ENCODE data around the gene ZFAND3. TPM values are rescaled to one million over a fixed set of nuclear protein-coding genes. Genes with fewer than 3 reads are reported as not detected.

Gene ZFAND3
- total and polyA plus RNA-seq, 2 donors (not counting 1 experiment from before 2014, with no cell fraction given): 13.5 to 58.3 TPM

DNA sequence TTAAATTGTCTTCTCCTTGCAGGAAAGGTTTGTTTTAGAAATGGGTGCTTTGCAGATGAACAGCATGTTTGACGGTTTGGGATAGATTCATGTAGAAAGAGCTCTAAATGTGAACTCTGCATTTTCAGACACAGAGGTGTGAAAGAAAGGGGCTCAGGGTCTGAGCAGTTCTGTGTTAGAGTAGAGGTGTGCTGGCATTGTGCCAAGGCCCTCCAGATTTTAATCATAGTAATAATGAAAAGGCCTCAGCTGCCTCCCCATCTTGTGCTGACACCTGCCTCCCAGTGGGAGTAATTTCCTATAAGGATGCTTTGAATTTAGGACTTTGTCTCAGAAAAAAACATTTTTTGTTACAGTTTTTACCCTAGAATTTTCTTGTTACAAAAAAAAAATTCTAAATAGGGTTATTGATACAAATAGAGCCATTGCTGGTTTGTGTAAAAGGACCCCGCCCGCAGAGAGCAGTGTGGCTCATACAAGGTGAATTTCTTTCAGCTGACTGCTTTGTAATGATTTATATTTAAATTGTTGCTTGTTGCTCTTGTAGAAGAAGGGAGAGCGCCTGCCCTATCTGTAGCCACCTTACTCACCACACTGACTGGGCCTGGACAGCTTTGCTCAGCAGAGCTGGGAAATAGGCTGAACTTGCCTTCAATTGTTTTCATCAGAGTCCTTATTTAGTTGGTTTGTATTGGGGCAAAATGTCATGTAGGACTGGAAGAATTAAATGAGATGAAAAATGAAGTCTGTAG is 294.5 kb downstream of the ZFAND3 start:
- Histone ChIP-seq H3K79me2 (ENCODE audit: control insufficient read depth, insufficient read depth, low read length) (peaks cover 7% of the 10 kb centered on the region), H3K27me3 (replicated peaks in 1 of 4; ENCODE audit: control extremely low read depth in 1 of 4, control insufficient read depth in 3 of 4, insufficient read depth in 4 of 4, low read length in 3 of 4) (no peaks in the 10 kb centered on the region), H4K20me1 (ENCODE audit: control insufficient read depth, insufficient read depth, low read length, poor library complexity, severe bottlenecking) (peaks cover 9% of the 10 kb centered on the region), H3K4me1 (ENCODE audit: control insufficient read depth in 2 of 2, insufficient read depth in 2 of 2, low read length in 2 of 2) (no peaks in the 10 kb centered on the region), H3K9ac (ENCODE audit: low read length) (no peak overlapping the region), H3K27ac (ENCODE audit: low read length in 2 of 2) (no peak overlapping the region), H3K9me3 (ENCODE audit: control extremely low read depth in 1 of 3, control insufficient read depth in 2 of 3, insufficient read depth in 1 of 3, low read length in 2 of 3) (no peaks in the 10 kb centered on the region), H3K4me2 (replicated peaks; ENCODE audit: low read depth, low read length, poor library complexity, severe bottlenecking) (no peak overlapping the region), H2AFZ (ENCODE audit: insufficient read depth, low read depth, low read length, poor library complexity, severe bottlenecking) (no peak overlapping the region), H3K36me3 (replicated peaks in 1 of 2; ENCODE audit: control extremely low read depth in 1 of 2, control insufficient read depth in 1 of 2, extremely low read depth in 1 of 2, insufficient read depth in 2 of 2, low read length in 1 of 2) (peaks cover 12% of the 10 kb centered on the region in 2 experiments), H3K4me3 (ENCODE audit: control extremely low read depth in 1 of 5, extremely low read depth in 1 of 5, insufficient read depth in 1 of 5, low read depth in 2 of 5, low read length in 4 of 5) (no peak overlapping the region)
- H3K27ac Mint-ChIP-seq: no peak overlapping the region
- 93% methylated on average over 3 of the region's 4 CpGs for WGBS (ENCODE audit: insufficient coverage)
- POLR2A ChIA-PET: no interaction called here
- H3K4me1 Mint-ChIP-seq: no peaks in the 10 kb centered on the region
- intact Hi-C loops (cut with micrococcal nuclease): no loop called here
- H3K4me3 Mint-ChIP-seq: no peak overlapping the region
- TF ChIP-seq, protein P1, sequence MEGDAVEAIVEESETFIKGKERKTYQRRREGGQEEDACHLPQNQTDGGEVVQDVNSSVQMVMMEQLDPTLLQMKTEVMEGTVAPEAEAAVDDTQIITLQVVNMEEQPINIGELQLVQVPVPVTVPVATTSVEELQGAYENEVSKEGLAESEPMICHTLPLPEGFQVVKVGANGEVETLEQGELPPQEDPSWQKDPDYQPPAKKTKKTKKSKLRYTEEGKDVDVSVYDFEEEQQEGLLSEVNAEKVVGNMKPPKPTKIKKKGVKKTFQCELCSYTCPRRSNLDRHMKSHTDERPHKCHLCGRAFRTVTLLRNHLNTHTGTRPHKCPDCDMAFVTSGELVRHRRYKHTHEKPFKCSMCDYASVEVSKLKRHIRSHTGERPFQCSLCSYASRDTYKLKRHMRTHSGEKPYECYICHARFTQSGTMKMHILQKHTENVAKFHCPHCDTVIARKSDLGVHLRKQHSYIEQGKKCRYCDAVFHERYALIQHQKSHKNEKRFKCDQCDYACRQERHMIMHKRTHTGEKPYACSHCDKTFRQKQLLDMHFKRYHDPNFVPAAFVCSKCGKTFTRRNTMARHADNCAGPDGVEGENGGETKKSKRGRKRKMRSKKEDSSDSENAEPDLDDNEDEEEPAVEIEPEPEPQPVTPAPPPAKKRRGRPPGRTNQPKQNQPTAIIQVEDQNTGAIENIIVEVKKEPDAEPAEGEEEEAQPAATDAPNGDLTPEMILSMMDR (IDR thresholded peaks at IDR 0.05): no peak
- TF ChIP-seq EZH2 (IDR thresholded peaks at IDR 0.05; ENCODE audit: borderline replicate concordance, insufficient read depth, low read depth, low read length, poor library complexity, severe bottlenecking): no peak
- no peaks in the 10 kb centered on the region for H3K9me3 Mint-ChIP-seq (ENCODE audit: insufficient read depth)
- no peaks in the 10 kb centered on the region for H3K27me3 Mint-ChIP-seq
- CTCF ChIA-PET: no interaction called here
- ATAC-seq (ENCODE audit: low read depth) (no peak), DNase-seq (no peak)

DNA sequence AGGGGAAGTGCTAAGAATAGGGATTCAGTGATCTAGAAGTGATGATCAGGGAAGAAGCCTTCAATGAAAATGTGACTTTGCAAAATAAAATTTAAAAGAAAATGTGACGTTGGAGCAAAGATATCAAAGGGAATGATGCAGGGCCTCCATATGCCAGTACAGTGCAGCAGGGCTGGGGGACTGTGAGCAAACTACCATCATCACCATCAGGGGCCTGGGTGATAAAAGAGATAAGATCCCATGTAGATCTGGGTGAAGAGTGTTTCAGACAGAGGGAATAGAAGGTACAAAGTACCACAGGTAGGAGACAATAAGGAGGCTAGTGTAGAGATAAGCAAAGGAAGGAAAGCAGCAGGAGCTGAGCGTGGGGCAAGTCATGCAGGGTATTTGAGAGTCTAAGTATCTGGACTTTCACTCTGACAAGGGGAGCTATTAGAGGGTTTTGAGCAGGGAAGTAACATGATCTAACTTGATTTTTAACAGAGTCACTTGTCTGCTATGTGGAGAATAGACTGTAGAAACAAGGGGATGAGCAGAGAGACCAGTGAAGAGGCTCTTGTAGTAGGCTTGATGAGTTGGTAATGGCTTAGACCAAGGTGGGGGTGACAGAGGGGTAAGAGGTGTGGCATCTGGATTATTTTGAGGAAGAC is 295.6 kb downstream of the ZFAND3 start:
- H3K9ac ChIP-seq (ENCODE audit: low read length): no peak overlapping the region
- H3K27me3 ChIP-seq (replicated peaks in 1 of 4; ENCODE audit: control extremely low read depth in 1 of 4, control insufficient read depth in 3 of 4, insufficient read depth in 4 of 4, low read length in 3 of 4): no peaks in the 10 kb centered on the region
- no peaks in the 10 kb centered on the region for H3K9me3 ChIP-seq (ENCODE audit: control extremely low read depth in 1 of 3, control insufficient read depth in 2 of 3, insufficient read depth in 1 of 3, low read length in 2 of 3)
- H2AFZ ChIP-seq (ENCODE audit: insufficient read depth, low read depth, low read length, poor library complexity, severe bottlenecking): no peak overlapping the region
- H4K20me1 ChIP-seq (ENCODE audit: control insufficient read depth, insufficient read depth, low read length, poor library complexity, severe bottlenecking): peaks cover 9% of the 10 kb centered on the region
- no peak overlapping the region for H3K27ac ChIP-seq (ENCODE audit: low read length in 2 of 2)
- H3K27me3 Mint-ChIP-seq: no peaks in the 10 kb centered on the region
- no peaks in the 10 kb centered on the region for H3K9me3 Mint-ChIP-seq (ENCODE audit: insufficient read depth)
- H3K4me3 Mint-ChIP-seq: no peak overlapping the region
- ATAC-seq (ENCODE audit: low read depth) (no peak), DNase-seq (no peak)
- 100% methylated on average over 1 of the region's 2 CpGs for WGBS (ENCODE audit: insufficient coverage)
- peaks cover 14 to 15% of the 10 kb centered on the region in 2 experiments for H3K36me3 ChIP-seq (replicated peaks in 1 of 2; ENCODE audit: control extremely low read depth in 1 of 2, control insufficient read depth in 1 of 2, extremely low read depth in 1 of 2, insufficient read depth in 2 of 2, low read length in 1 of 2)
- no peak overlapping the region for H3K27ac Mint-ChIP-seq
- ChIA-PET POLR2A (no interaction called here), CTCF (interaction anchor here (1.8 kb wide), 1 partner anchor 12 kb away, joined by 3 read pairs; no protein-coding TSS in a partner anchor)
- H3K4me2 ChIP-seq (replicated peaks; ENCODE audit: low read depth, low read length, poor library complexity, severe bottlenecking): no peak overlapping the region
- H3K79me2 ChIP-seq (ENCODE audit: control insufficient read depth, insufficient read depth, low read length): peaks cover 7% of the 10 kb centered on the region
- no peaks in the 10 kb centered on the region for H3K4me1 ChIP-seq (ENCODE audit: control insufficient read depth in 2 of 2, insufficient read depth in 2 of 2, low read length in 2 of 2)
- intact Hi-C loops (cut with micrococcal nuclease): no loop called here
- no peak overlapping the region for H3K4me3 ChIP-seq (ENCODE audit: control extremely low read depth in 1 of 5, extremely low read depth in 1 of 5, insufficient read depth in 1 of 5, low read depth in 2 of 5, low read length in 4 of 5)
- H3K4me1 Mint-ChIP-seq: no peaks in the 10 kb centered on the region
- TF ChIP-seq, protein P1 (IDR thresholded peaks at IDR 0.05): no peak
- no peak for TF ChIP-seq EZH2 (IDR thresholded peaks at IDR 0.05; ENCODE audit: borderline replicate concordance, insufficient read depth, low read depth, low read length, poor library complexity, severe bottlenecking)
